ENCODE results near the gene MRPS33. TPM values are rescaled to one million over a fixed set of nuclear protein-coding genes. Genes with fewer than 3 reads are reported as not detected.

Gene MRPS33
- total and polyA plus RNA-seq, 2 experiments from 2014 or later: 23.1 to 140 TPM

GRCh38 chr7:140977741-140978140 lies 37.0 kb downstream of the MRPS33 start:
- Mint-ChIP-seq H3K36me3 (ENCODE audit: low read depth) (no peaks in the 10 kb centered on the region), H3K9me3 (no peaks in the 10 kb centered on the region), H3K27ac (no peak overlapping the region), H3K4me3 (no peak overlapping the region), H3K4me1 (no peaks in the 10 kb centered on the region), H3K27me3 (ENCODE audit: insufficient read depth, low read depth, poor library complexity) (no peaks in the 10 kb centered on the region)
- H3K36me3 ChIP-seq (ENCODE audit: insufficient read depth): no peaks in the 10 kb centered on the region
- no peak overlapping the region for H2AFZ ChIP-seq
- no peak overlapping the region for H3K27ac ChIP-seq (ENCODE audit: low read depth)
- ATAC-seq (no peak), DNase-seq (ENCODE audit: low spot score) (no peak)
- TF ChIP-seq ETS1 (IDR thresholded peaks at IDR 0.05): no peak
- H3K9me2 ChIP-seq (ENCODE audit: insufficient read depth): no peaks in the 10 kb centered on the region
- no peaks in the 10 kb centered on the region for H3K79me2 ChIP-seq (replicated peaks; ENCODE audit: insufficient read depth)
- no peaks in the 10 kb centered on the region for H3K4me1 ChIP-seq (ENCODE audit: insufficient read depth)
- H3K4me2 ChIP-seq: no peak overlapping the region
- H4K20me1 ChIP-seq (replicated peaks; ENCODE audit: insufficient read depth): no peaks in the 10 kb centered on the region
- H3K4me3 ChIP-seq: no peak overlapping the region
- H3F3A ChIP-seq (replicated peaks; ENCODE audit: low read depth): no peaks in the 10 kb centered on the region
- H3K27me3 ChIP-seq (ENCODE audit: insufficient read depth): no peaks in the 10 kb centered on the region

- H3K27me3 Mint-ChIP-seq (ENCODE audit: insufficient read depth, low read depth, poor library complexity): peaks cover 2% of the 10 kb centered on the region
- Histone ChIP-seq H3K4me3 (no peak overlapping the region), H3F3A (replicated peaks; ENCODE audit: low read depth) (no peaks in the 10 kb centered on the region), H3K4me2 (no peak overlapping the region), H3K4me1 (ENCODE audit: insufficient read depth) (no peaks in the 10 kb centered on the region), H3K36me3 (ENCODE audit: insufficient read depth) (no peaks in the 10 kb centered on the region), H3K79me2 (replicated peaks; ENCODE audit: insufficient read depth) (no peaks in the 10 kb centered on the region), H3K9me2 (ENCODE audit: insufficient read depth) (no peaks in the 10 kb centered on the region), H4K20me1 (replicated peaks; ENCODE audit: insufficient read depth) (no peaks in the 10 kb centered on the region), H3K27ac (ENCODE audit: low read depth) (no peak overlapping the region), H3K27me3 (ENCODE audit: insufficient read depth) (no peaks in the 10 kb centered on the region), H2AFZ (peak overlapping the region; percentile 82)
- no peak overlapping the region for H3K27ac Mint-ChIP-seq
- H3K4me3 Mint-ChIP-seq: no peak overlapping the region
- H3K4me1 Mint-ChIP-seq: no peaks in the 10 kb centered on the region
- H3K9me3 Mint-ChIP-seq: no peaks in the 10 kb centered on the region
- no peaks in the 10 kb centered on the region for H3K36me3 Mint-ChIP-seq (ENCODE audit: low read depth)
- ATAC-seq (no peak), DNase-seq (ENCODE audit: low spot score) (no peak)
- TF ChIP-seq ETS1 (IDR thresholded peaks at IDR 0.05) (no peak), REST (IDR thresholded peaks at IDR 0.05; ENCODE audit: unreplicated experiment) (no peak), EZH2phosphoT487 (IDR thresholded peaks at IDR 0.05; ENCODE audit: unreplicated experiment) (no peak), ZNF331 (CRISPR knock-in tag; IDR thresholded peaks at IDR 0.05; ENCODE audit: low read depth) (no peak), CREB1 (CRISPR knock-in tag; IDR thresholded peaks at IDR 0.05; ENCODE audit: low read depth) (no peak), EZH2 (IDR thresholded peaks at IDR 0.05; ENCODE audit: low read depth, unreplicated experiment) (no peak), CTCF (conservative IDR thresholded peaks at IDR 0.05; ENCODE audit: low read depth in 2 of 2) (no peak)
Observed at GRCh38 chr7:140972876-140973829, 41.6 kb downstream of the MRPS33 start.

Data from GM23338 (cell line).